ENCODE results near the gene ZACN.

DNA sequence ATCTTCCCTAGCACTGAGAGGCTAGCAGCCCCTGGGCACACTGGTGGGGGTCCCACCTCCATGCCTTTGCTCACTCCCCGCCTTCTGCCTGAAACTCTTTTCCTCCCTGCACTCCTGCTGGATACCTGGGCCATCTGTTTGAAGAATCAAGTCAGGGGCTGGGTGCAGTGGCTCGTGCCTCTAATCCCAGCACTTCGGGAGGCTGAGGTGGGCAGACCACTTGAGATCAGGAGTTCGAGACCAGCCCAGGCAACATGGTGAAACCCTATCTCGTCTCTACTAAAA lies 46.4 kb downstream of the ZACN start:
- TF ChIP-seq, protein P1, sequence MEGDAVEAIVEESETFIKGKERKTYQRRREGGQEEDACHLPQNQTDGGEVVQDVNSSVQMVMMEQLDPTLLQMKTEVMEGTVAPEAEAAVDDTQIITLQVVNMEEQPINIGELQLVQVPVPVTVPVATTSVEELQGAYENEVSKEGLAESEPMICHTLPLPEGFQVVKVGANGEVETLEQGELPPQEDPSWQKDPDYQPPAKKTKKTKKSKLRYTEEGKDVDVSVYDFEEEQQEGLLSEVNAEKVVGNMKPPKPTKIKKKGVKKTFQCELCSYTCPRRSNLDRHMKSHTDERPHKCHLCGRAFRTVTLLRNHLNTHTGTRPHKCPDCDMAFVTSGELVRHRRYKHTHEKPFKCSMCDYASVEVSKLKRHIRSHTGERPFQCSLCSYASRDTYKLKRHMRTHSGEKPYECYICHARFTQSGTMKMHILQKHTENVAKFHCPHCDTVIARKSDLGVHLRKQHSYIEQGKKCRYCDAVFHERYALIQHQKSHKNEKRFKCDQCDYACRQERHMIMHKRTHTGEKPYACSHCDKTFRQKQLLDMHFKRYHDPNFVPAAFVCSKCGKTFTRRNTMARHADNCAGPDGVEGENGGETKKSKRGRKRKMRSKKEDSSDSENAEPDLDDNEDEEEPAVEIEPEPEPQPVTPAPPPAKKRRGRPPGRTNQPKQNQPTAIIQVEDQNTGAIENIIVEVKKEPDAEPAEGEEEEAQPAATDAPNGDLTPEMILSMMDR (IDR thresholded peaks at IDR 0.05): no peak
- no peak for TF ChIP-seq POLR2A (IDR thresholded peaks at IDR 0.05)
